ENCODE results near the gene SLC35F2. TPM values are rescaled to one million over a fixed set of nuclear protein-coding genes. Genes with fewer than 3 reads are reported as not detected.

The SLC35F2 gene
- total and polyA plus RNA-seq, 9 donors: 3.7 to 20.8 (median 7.9) TPM

GRCh38 chr11:107853070-107853469, 5.5 kb downstream of the SLC35F2 start:
- H3K27me3 ChIP-seq: no peaks in the 10 kb centered on the region
- peaks cover 1% of the 10 kb centered on the region for H3K4me1 ChIP-seq (ENCODE audit: insufficient read depth)
- no peaks in the 10 kb centered on the region for H3K36me3 ChIP-seq
- H3K4me3 ChIP-seq: no peak overlapping the region
- H3K9me3 ChIP-seq: no peaks in the 10 kb centered on the region
- no peak overlapping the region for H3K27ac ChIP-seq
- intact Hi-C loops (cut with DNase I): no loop called here
- WGBS, 3 donors: 93 to 94% (median 93%) methylated on average over 6 of the region's 6 CpGs
- no peak for DNase-seq
- TF ChIP-seq POLR2A (IDR thresholded peaks at IDR 0.05) (no peak), EP300 (IDR thresholded peaks at IDR 0.05) (no peak)
- TF ChIP-seq, protein P1, sequence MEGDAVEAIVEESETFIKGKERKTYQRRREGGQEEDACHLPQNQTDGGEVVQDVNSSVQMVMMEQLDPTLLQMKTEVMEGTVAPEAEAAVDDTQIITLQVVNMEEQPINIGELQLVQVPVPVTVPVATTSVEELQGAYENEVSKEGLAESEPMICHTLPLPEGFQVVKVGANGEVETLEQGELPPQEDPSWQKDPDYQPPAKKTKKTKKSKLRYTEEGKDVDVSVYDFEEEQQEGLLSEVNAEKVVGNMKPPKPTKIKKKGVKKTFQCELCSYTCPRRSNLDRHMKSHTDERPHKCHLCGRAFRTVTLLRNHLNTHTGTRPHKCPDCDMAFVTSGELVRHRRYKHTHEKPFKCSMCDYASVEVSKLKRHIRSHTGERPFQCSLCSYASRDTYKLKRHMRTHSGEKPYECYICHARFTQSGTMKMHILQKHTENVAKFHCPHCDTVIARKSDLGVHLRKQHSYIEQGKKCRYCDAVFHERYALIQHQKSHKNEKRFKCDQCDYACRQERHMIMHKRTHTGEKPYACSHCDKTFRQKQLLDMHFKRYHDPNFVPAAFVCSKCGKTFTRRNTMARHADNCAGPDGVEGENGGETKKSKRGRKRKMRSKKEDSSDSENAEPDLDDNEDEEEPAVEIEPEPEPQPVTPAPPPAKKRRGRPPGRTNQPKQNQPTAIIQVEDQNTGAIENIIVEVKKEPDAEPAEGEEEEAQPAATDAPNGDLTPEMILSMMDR (IDR thresholded peaks at IDR 0.05): no peak

DNA sequence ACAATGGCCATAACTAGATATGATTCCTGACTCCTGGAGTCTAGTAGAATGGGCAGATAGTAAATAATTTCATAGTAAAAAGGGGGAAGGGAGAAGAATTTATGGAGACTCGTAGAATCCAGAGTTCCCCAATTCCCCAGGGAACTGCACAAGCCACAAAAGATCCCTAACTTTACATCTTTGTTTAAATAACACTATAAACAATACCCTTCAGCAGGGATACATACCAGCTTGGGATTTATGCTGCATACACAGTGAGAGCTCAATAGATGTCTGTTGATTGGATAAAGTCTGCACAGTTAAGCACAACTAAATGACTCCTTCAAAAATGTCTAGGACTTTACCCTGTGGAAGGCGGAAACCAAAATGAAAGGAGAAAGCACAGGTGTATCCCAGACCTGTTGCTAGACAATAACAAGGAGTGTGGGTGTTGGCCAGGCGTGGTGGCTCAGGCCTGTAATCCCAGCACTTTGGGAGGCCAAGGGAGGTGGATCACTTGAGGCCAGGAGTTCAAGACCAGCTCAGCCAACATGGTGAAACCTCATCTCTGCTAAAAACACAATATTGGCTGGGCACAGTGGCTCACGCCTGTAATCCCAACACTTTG, 6.8 kb downstream of the SLC35F2 start:
- H3K4me1 ChIP-seq (ENCODE audit: insufficient read depth): no peaks in the 10 kb centered on the region
- no peak overlapping the region for H3K4me3 ChIP-seq
- no peak for DNase-seq
- no peaks in the 10 kb centered on the region for H3K27me3 ChIP-seq
- no peak overlapping the region for H3K27ac ChIP-seq
- no peak for TF ChIP-seq EP300 (IDR thresholded peaks at IDR 0.05)
- TF ChIP-seq POLR2A (IDR thresholded peaks at IDR 0.05): no peak
- WGBS, 3 donors: 82 to 90% (median 86%) methylated on average over 4 of the region's 4 CpGs
- intact Hi-C loops (cut with DNase I): no loop called here
- no peaks in the 10 kb centered on the region for H3K9me3 ChIP-seq
- no peaks in the 10 kb centered on the region for H3K36me3 ChIP-seq

DNA sequence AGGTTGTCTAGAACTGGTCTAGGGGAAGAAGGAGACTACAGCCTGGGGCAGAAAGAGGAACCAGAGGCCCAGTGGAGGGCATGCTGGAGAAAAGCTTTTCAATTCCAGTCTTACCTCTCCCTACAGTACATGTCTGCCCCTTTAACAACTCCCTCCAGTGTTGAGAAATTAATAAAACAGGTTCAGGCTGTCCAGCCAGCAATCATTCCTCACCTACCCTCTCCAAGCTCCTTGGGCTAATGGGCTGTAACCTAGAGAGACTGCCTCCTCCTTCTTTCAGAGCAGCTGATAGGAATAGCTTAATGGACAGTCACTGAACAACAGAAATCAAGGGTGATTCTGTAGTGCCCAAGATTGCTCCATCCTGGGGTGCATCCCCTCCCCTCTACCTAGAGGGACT, 8.8 kb downstream of the SLC35F2 start:
- Histone ChIP-seq H3K36me3 (no peaks in the 10 kb centered on the region), H3K9me3 (no peaks in the 10 kb centered on the region), H3K27ac (no peak overlapping the region), H3K4me3 (no peak overlapping the region), H3K27me3 (no peaks in the 10 kb centered on the region), H3K4me1 (ENCODE audit: insufficient read depth) (no peaks in the 10 kb centered on the region)
- DNase-seq: no peak
- intact Hi-C loops (cut with DNase I): no loop called here
- TF ChIP-seq POLR2A (IDR thresholded peaks at IDR 0.05): no peak
- TF ChIP-seq EP300 (IDR thresholded peaks at IDR 0.05): no peak
- TF ChIP-seq, protein P1 (IDR thresholded peaks at IDR 0.05): no peak

DNA sequence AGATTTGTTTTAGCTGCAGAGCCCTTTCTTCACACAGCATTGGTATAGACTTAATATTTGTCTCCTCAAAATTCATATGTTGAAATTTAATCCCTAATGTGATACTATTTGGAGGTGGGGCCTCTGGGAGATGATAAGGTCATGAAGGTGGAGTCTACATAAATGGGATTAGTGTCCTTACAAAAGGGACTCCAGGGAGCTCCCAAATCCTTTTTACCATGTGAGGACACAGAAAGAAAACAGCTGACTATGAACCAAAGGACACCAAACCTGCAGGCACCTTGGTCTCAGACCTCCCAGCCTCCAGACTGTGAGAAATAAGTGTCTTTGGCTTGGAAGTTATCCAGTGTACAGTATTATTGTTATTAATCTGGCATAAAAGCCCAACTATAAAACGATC, 10.2 kb downstream of the SLC35F2 start:
- intact Hi-C loops (cut with DNase I): no loop called here
- 29 to 46% (median 33%) methylated on average over 1 of the region's 1 CpG for WGBS, 3 donors

GRCh38 chr11:107847184-107847583, 11.4 kb downstream of the SLC35F2 start:
- 93 to 98% (median 98%) methylated on average over 2 of the region's 2 CpGs for WGBS, 3 donors
- H3K4me3 ChIP-seq: no peak overlapping the region
- intact Hi-C loops (cut with DNase I): no loop called here

More for the DNA sequence above, 10.2 kb downstream of the SLC35F2 start:
- TF ChIP-seq EP300 (IDR thresholded peaks at IDR 0.05) (no peak), POLR2A (IDR thresholded peaks at IDR 0.05) (no peak)
- TF ChIP-seq, protein P1 (IDR thresholded peaks at IDR 0.05): no peak
- Histone ChIP-seq H3K9me3 (no peaks in the 10 kb centered on the region), H3K27me3 (no peaks in the 10 kb centered on the region), H3K36me3 (no peaks in the 10 kb centered on the region), H3K4me1 (ENCODE audit: insufficient read depth) (no peaks in the 10 kb centered on the region), H3K4me3 (no peak overlapping the region), H3K27ac (no peak overlapping the region)
- DNase-seq: no peak

More at GRCh38 chr11:107847184-107847583, 11.4 kb downstream of the SLC35F2 start:
- Histone ChIP-seq H3K4me1 (ENCODE audit: insufficient read depth) (no peaks in the 10 kb centered on the region), H3K27ac (no peak overlapping the region), H3K36me3 (no peaks in the 10 kb centered on the region), H3K27me3 (no peaks in the 10 kb centered on the region), H3K9me3 (no peaks in the 10 kb centered on the region)
- no peak for DNase-seq
- TF ChIP-seq EP300 (IDR thresholded peaks at IDR 0.05): no peak

All from ovary (tissue), 9 donors.